Activated CD8-positive, alpha-beta T cell treated with anti-CD3 and anti-CD28 coated beads for 36 hours (primary cell): Measurements from ENCODE around the gene CGB8. TPM values are rescaled to one million over a fixed set of nuclear protein-coding genes. Genes with fewer than 3 reads are reported as not detected.
A peak's percentile ranks its signal among the peaks of the same experiment; 100 is the strongest.

Source experiments
- ATAC-seq: fragments of 200-7000 bp; cut with Tn5 transposase; one replicate; pipeline ENCODE4 v1.10.0; 2021; ENCODE audit warnings: mild to moderate bottlenecking, moderate library complexity
- CTCF ChIA-PET: fragments of 350-600 bp; sonication (Branson Sonifier 250); formaldehyde crosslinking; loops from one replicate; lab custom pipeline; 2021; ENCODE audit warnings: antibody characterized with exemption; lab: Charles Lee
- POLR2A ChIA-PET: fragments of 350-600 bp; sonication (Branson Sonifier 250); formaldehyde crosslinking; loops from one replicate; lab custom pipeline; 2021; ENCODE audit warnings: antibody characterized with exemption; lab: Charles Lee
- DNase-seq: peaks from one replicate; pipeline ENCODE4 v3.0.0-alpha.2; 2020
- H3K27ac Mint-ChIP-seq: one replicate; pipeline ENCODE4 v1.8.0; 2021; ENCODE audit warnings: mild to moderate bottlenecking, mixed read lengths
- H3K27me3 Mint-ChIP-seq: one replicate; pipeline ENCODE4 v1.8.0; 2021; ENCODE audit warnings: mixed read lengths
- H3K36me3 Mint-ChIP-seq: one replicate; pipeline ENCODE4 v1.8.0; 2021; ENCODE audit warnings: low read depth, mixed read lengths
- H3K4me1 Mint-ChIP-seq: one replicate; pipeline ENCODE4 v1.8.0; 2021; ENCODE audit warnings: low read depth, mixed read lengths
- H3K4me3 Mint-ChIP-seq: one replicate; pipeline ENCODE4 v1.8.0; 2021; ENCODE audit warnings: mild to moderate bottlenecking, moderate library complexity, mixed read lengths
- H3K9me3 Mint-ChIP-seq: one replicate; pipeline ENCODE4 v1.8.0; 2021; ENCODE audit warnings: mixed read lengths
- intact Hi-C: fragments of 100-400 bp; cut with micrococcal nuclease; formaldehyde crosslinking; loops from one replicate; pipeline ENCODE4 v1.10.0; 2022
- total RNA-seq, 2 experiments: library from RNA; stranded (reverse); gene quantifications; one replicate each; pipeline ENCODE4 v1.2.3, GENCODE V29; 2021
- TF ChIP-seq, protein P1 (sequence below): fragments of 200-600 bp; IDR thresholded peaks from one replicate; pipeline ENCODE4 v1.8.0; 2022; ENCODE audit warnings: antibody characterized with exemption, mild to moderate bottlenecking

The CGB8 gene
- total RNA-seq, 2 experiments from 2014 or later = not detected

DNA sequence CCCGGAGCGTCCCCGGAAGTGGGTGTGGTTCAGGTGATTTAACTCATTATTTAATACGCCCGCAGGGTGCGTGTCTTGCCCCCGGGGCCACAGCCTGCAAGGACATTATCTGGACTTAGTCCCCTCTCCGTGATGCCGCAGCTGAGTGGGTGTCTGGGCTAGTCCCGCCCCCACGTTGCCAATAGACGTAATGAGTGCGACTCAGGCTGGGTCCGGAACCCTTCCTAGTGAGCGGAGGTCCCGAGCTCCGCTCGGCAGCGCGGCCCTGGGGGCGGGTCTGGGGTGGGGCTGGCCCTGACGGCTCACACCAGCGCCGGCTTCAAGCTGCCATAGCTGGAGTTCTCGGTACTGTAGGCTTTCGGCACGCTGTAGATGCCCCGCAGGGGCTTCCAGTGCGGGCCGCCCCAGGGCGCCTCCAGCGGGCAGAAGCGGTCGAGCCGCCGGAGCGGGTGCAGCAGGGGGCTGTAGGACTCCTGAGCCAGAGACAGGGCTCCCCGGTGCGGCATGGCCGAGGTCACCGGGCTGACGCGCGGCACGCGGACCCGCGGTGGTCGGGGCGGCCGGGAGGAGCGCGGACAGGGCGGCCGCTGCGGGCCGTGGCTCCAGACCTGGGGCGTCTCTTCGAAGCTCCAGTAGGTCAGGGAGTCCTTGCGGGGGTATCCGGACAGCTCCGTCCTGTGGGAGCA lies 31.1 kb downstream of the CGB8 start:
- Mint-ChIP-seq H3K36me3 (peaks cover 13% of the 10 kb centered on the region), H3K27ac (no peak overlapping the region), H3K4me1 (peaks cover 30% of the 10 kb centered on the region), H3K9me3 (no peaks in the 10 kb centered on the region), H3K27me3 (peaks cover 9% of the 10 kb centered on the region), H3K4me3 (peak overlapping the region; percentile 55)
- ChIA-PET CTCF (interaction anchor here (0.8 to 3.3 kb wide), 5 partner anchors 18 to 80 kb away, joined by 3 to 17 read pairs (median 6); partner anchors contain the start of genes GYS1 and RUVBL2), POLR2A (interaction anchor here (1.5 to 2.4 kb wide), 4 partner anchors 12 to 69 kb away, joined by 4 to 8 read pairs (median 6); partner anchors contain the start of genes GYS1 and RUVBL2)
- TF ChIP-seq, protein P1, sequence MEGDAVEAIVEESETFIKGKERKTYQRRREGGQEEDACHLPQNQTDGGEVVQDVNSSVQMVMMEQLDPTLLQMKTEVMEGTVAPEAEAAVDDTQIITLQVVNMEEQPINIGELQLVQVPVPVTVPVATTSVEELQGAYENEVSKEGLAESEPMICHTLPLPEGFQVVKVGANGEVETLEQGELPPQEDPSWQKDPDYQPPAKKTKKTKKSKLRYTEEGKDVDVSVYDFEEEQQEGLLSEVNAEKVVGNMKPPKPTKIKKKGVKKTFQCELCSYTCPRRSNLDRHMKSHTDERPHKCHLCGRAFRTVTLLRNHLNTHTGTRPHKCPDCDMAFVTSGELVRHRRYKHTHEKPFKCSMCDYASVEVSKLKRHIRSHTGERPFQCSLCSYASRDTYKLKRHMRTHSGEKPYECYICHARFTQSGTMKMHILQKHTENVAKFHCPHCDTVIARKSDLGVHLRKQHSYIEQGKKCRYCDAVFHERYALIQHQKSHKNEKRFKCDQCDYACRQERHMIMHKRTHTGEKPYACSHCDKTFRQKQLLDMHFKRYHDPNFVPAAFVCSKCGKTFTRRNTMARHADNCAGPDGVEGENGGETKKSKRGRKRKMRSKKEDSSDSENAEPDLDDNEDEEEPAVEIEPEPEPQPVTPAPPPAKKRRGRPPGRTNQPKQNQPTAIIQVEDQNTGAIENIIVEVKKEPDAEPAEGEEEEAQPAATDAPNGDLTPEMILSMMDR = peak; percentile 84
- ATAC-seq = peak; percentile 77
- DNase-seq = peak; percentile 73
- intact Hi-C loops = no loop called here

DNA sequence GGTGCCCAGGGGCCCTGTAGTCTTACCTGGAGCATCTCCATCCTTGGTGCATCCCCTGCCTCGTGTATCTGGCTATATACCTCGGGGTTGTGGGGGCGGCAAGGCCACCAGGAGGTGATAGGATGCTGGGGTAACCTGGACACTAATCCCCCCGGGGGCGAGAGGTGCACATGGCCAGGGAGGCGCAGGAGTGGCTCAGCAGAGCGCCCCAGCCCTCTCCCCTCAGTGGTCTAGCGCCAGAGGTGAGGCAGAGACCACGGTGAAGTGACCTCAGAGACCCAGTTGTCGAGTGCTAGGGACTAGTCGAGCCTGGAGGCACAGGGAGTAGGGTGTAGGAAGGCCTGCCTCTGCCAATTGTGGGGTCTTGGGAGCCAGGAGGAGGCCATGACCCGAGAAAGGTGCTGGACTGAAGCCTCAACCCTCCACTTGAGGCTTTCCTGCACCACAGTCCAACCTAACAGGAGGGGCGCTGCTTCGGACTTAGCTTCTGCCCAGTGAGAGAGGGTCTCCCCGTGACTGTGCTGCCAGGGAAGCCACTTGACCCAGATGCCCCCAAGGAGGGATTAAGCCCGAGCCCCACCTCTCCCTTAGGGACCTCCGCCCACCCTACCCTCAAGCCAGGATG lies 31.8 kb downstream of the CGB8 start, which contains the start of gene LHB:
LHB (minus strand) TSS at position 51 of the 625 bp plus-strand sequence; CDS start at position 41, 10 bp downstream.
- POLR2A ChIA-PET = interaction anchor here (2.4 kb wide), 1 partner anchor 11 kb away, joined by 8 read pairs; no protein-coding TSS in a partner anchor
- TF ChIP-seq, protein P1 = no peak
- DNase-seq = no peak
- Mint-ChIP-seq H3K9me3 (no peaks in the 10 kb centered on the region), H3K27me3 (peaks cover 9% of the 10 kb centered on the region), H3K4me3 (peak within 1 kb of the TSS; percentile 55), H3K27ac (no peak within 1 kb of the TSS), H3K36me3 (peaks cover 16% of the 10 kb centered on the region), H3K4me1 (peaks cover 30% of the 10 kb centered on the region)
- no peak for ATAC-seq
- intact Hi-C loops = no loop called here
- CTCF ChIA-PET = interaction anchor here (1.4 to 3.3 kb wide), 2 partner anchors 19 to 24 kb away, joined by 6 to 17 read pairs; partner anchors contain the start of genes GYS1 and RUVBL2

DNA sequence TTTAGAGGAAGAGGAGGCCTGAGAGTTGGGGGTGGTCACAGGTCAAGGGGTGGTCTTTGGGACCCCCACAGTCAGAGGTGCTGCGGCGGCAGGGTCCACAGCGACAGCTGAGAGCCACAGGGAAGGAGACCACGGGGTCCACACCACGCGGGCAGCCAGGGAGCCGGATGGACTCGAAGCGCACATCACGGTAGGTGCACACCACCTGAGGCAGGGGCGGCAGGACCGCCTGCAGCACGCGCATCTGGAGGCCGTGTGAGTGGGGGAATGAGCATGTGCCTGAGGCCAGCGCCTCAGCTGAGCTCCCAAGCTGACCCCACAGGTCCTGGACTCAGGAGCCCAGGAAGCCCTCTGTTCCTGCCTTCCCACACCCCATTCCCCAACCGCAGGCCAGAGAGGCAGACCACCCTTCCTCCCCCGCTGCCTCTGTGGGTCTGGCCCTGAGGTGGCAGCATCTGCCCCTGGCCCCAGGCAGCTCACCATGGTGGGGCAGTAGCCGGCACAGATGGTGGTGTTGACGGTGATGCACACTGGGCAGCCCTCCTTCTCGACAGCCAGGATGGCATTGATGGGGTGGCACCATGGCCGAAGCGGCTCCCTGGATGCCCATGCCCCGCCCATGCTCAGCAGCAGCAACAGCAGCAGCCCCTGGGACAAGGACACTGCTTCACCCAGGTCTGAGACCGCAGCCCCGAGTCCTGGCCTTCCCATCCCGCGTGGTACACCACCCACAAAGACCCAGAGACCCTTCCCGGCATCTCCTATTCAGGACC lies 32.7 kb downstream of the CGB8 start:
- POLR2A ChIA-PET = interaction anchor here (2.4 kb wide), 1 partner anchor 10 kb away, joined by 8 read pairs; no protein-coding TSS in a partner anchor
- peaks cover 9% of the 10 kb centered on the region for H3K27me3 Mint-ChIP-seq
- no peak overlapping the region for H3K27ac Mint-ChIP-seq
- DNase-seq (no peak), ATAC-seq (no peak)
- intact Hi-C loops = no loop called here
- TF ChIP-seq, protein P1 = no peak
- no peak overlapping the region for H3K4me3 Mint-ChIP-seq
- no peaks in the 10 kb centered on the region for H3K9me3 Mint-ChIP-seq
- peaks cover 20% of the 10 kb centered on the region for H3K36me3 Mint-ChIP-seq
- H3K4me1 Mint-ChIP-seq = peaks cover 25% of the 10 kb centered on the region
- CTCF ChIA-PET = no interaction called here

- TF ChIP-seq, protein P1 = no peak
- Mint-ChIP-seq H3K4me1 (peaks cover 16% of the 10 kb centered on the region), H3K9me3 (no peaks in the 10 kb centered on the region), H3K36me3 (peaks cover 26% of the 10 kb centered on the region), H3K27ac (no peak overlapping the region), H3K4me3 (no peak overlapping the region), H3K27me3 (peaks cover 7% of the 10 kb centered on the region)
- CTCF ChIA-PET = no interaction called here
- intact Hi-C loops = no loop called here
- no peak for DNase-seq
- no peak for ATAC-seq
- POLR2A ChIA-PET = no interaction called here
Observed at GRCh38 chr19:49014870-49015255, 34.0 kb downstream of the CGB8 start.
